OCI-LY7 (cell line): ENCODE measurements around the gene PPARGC1A. TPM values are rescaled to one million over a fixed set of nuclear protein-coding genes. Genes with fewer than 3 reads are reported as not detected.

ENCODE experiments used
- BruUV-seq: library from RNA; stranded (reverse); fragments of 400-500 nt; replicated peaks from 2 replicates; lab custom pipeline; 2021; lab: Mats Ljungman, UMichigan
- CTCF ChIA-PET: fragments of 300-600 bp; sonication (Branson Sonifier 250); formaldehyde crosslinking; loops from one replicate; lab custom pipeline; 2022; ENCODE audit warnings: antibody characterized with exemption; ENCODE audit not compliant: unreplicated experiment; lab: Charles Lee
- POLR2A ChIA-PET: fragments of 300-600 bp; sonication (Branson Sonifier 250); formaldehyde crosslinking; loops from one replicate; lab custom pipeline; 2022; ENCODE audit warnings: antibody characterized with exemption; lab: Charles Lee
- DNase-seq: peaks from one replicate; pipeline ENCODE4 v3.0.0-alpha.2; 2015; ENCODE audit warnings: low spot score
- H2AFZ ChIP-seq: fragments of 200-600 bp; sonication (generic), shearing (Covaris generic); 2 replicates; pipeline ENCODE4 v1.6.1; 2014; ENCODE audit warnings: mild to moderate bottlenecking, antibody characterized with exemption, low read length, moderate library complexity
- H3K27ac ChIP-seq: fragments of 200-600 bp; sonication (generic); 2 replicates; pipeline ENCODE4 v1.5.1; 2014; ENCODE audit warnings: mixed run types, low read depth, mild to moderate bottlenecking, moderate library complexity, low read length, inconsistent platforms; ENCODE audit not compliant: poor library complexity, severe bottlenecking
- H3K36me3 ChIP-seq: fragments of 200-600 bp; sonication (generic); 2 replicates; pipeline ENCODE4 v1.6.1; 2014; ENCODE audit warnings: mild to moderate bottlenecking, antibody characterized with exemption, low read length, moderate library complexity, mixed read lengths; ENCODE audit not compliant: insufficient read depth
- H3K4me1 ChIP-seq: fragments of 200-600 bp; sonication (generic); 2 replicates; pipeline ENCODE4 v1.5.1; 2014; ENCODE audit warnings: mild to moderate bottlenecking, low read length; ENCODE audit not compliant: insufficient read depth, poor library complexity, severe bottlenecking
- H3K4me2 ChIP-seq: fragments of 200-600 bp; sonication (generic); 2 replicates; pipeline ENCODE4 v1.6.1; 2014; ENCODE audit warnings: mild to moderate bottlenecking, low read length
- H3K4me3 ChIP-seq: fragments of 200-600 bp; sonication (generic); 2 replicates; pipeline ENCODE4 v1.5.1; 2014; ENCODE audit warnings: mild to moderate bottlenecking, low read depth, low read length; ENCODE audit not compliant: poor library complexity, severe bottlenecking
- H3K79me2 ChIP-seq: fragments of 200-600 bp; sonication (generic); 2 replicates; pipeline ENCODE4 v1.6.1; 2016; ENCODE audit warnings: low read depth, mild to moderate bottlenecking, low read length, moderate library complexity, mixed read lengths; ENCODE audit not compliant: insufficient read depth
- H3K9me2 ChIP-seq: fragments of 200-600 bp; sonication (generic); 2 replicates; pipeline ENCODE4 v1.6.1; 2016; ENCODE audit warnings: mild to moderate bottlenecking, low read length, mixed read lengths; ENCODE audit not compliant: insufficient read depth
- H3K9me3 ChIP-seq: fragments of 200-600 bp; sonication (generic); 2 replicates; pipeline ENCODE4 v1.6.1; 2014; ENCODE audit warnings: mild to moderate bottlenecking, mixed run types, low read length, mixed read lengths
- H4K20me1 ChIP-seq: fragments of 200-600 bp; sonication (generic); 2 replicates; pipeline ENCODE4 v1.6.1; 2014; ENCODE audit warnings: mild to moderate bottlenecking, antibody characterized with exemption, low read length, moderate library complexity, mixed read lengths; ENCODE audit not compliant: insufficient read depth
- CTCF ChIP-seq: fragments of 200-600 bp; sonication (generic); conservative IDR thresholded peaks from 2 replicates; pipeline ENCODE4 v1.5.1; 2014; ENCODE audit warnings: mild to moderate bottlenecking, antibody characterized with exemption, low read length, moderate library complexity, mixed read lengths
- EZH2phosphoT487 ChIP-seq: fragments of 200-600 bp; sonication (generic); IDR thresholded peaks from 2 replicates; pipeline ENCODE4 v1.6.1; 2018; ENCODE audit warnings: low read depth, borderline replicate concordance, mild to moderate bottlenecking, mixed run types, antibody characterized with exemption, low read length, moderate library complexity, mixed read lengths
- intact Hi-C: fragments of 100-400 bp; cut with micrococcal nuclease; formaldehyde crosslinking; loops from one replicate; pipeline ENCODE4 v1.10.0; 2022; ENCODE audit not compliant: unreplicated experiment
- total RNA-seq, 2 experiments: library from RNA; depleted of rRNA in 1 of 2; stranded (reverse); fragments of >200 nt in 1 of 2; shearing (Covaris generic) in 1 of 2; gene quantifications; 2 replicates each; pipeline ENCODE4 v1.2.3, GENCODE V29; 2014 to 2022

Gene PPARGC1A
- total RNA-seq, 2 experiments from 2014 or later: 0.40 TPM; not detected in 1

GRCh38 chr4:23838607-23839006 is 51.2 kb downstream of the PPARGC1A start:
- no peak for DNase-seq
- no TSS peak for BruUV-seq
- no peaks in the 10 kb centered on the region for H3K4me1 ChIP-seq
- H3K4me2 ChIP-seq: no peak overlapping the region
- H3K9me3 ChIP-seq: no peaks in the 10 kb centered on the region
- no peak overlapping the region for H3K27ac ChIP-seq
- TF ChIP-seq CTCF: no peak
- H2AFZ ChIP-seq: no peak overlapping the region
- ChIA-PET CTCF (no interaction called here), POLR2A (no interaction called here)
- H3K36me3 ChIP-seq: no peaks in the 10 kb centered on the region
- no peaks in the 10 kb centered on the region for H3K9me2 ChIP-seq
- no peaks in the 10 kb centered on the region for H3K79me2 ChIP-seq
- H4K20me1 ChIP-seq: no peaks in the 10 kb centered on the region
- no peak overlapping the region for H3K4me3 ChIP-seq
- intact Hi-C loops: no loop called here

GRCh38 chr4:23838131-23838530 is 51.7 kb downstream of the PPARGC1A start:
- Histone ChIP-seq H3K9me2 (no peaks in the 10 kb centered on the region), H3K4me2 (no peak overlapping the region), H3K9me3 (no peaks in the 10 kb centered on the region), H3K36me3 (no peaks in the 10 kb centered on the region), H3K27ac (no peak overlapping the region), H3K4me1 (no peaks in the 10 kb centered on the region), H2AFZ (no peak overlapping the region), H4K20me1 (no peaks in the 10 kb centered on the region), H3K79me2 (no peaks in the 10 kb centered on the region), H3K4me3 (no peak overlapping the region)
- intact Hi-C loops: no loop called here
- BruUV-seq: no TSS peak
- no peak for DNase-seq
- POLR2A ChIA-PET: no interaction called here
- TF ChIP-seq EZH2phosphoT487: no peak
- no peak for TF ChIP-seq CTCF
- CTCF ChIA-PET: no interaction called here

- BruUV-seq: no TSS peak
- CTCF ChIA-PET: no interaction called here
- no peak for DNase-seq
- Histone ChIP-seq H3K4me3 (no peak overlapping the region), H2AFZ (no peak overlapping the region), H3K9me2 (no peaks in the 10 kb centered on the region), H3K9me3 (no peaks in the 10 kb centered on the region), H3K4me2 (no peak overlapping the region), H3K36me3 (no peaks in the 10 kb centered on the region), H3K4me1 (no peaks in the 10 kb centered on the region), H4K20me1 (no peaks in the 10 kb centered on the region), H3K27ac (no peak overlapping the region), H3K79me2 (no peaks in the 10 kb centered on the region)
- POLR2A ChIA-PET: interaction anchor here (0.5 to 0.7 kb wide), 3 partner anchors 123 to 1307 kb away, joined by 3 to 4 read pairs (median 3); no protein-coding TSS in a partner anchor
- TF ChIP-seq CTCF (no peak), EZH2phosphoT487 (no peak)
- intact Hi-C loops: no loop called here
Observed at GRCh38 chr4:23837371-23837770, 52.5 kb downstream of the PPARGC1A start.
